Subcutaneous adipose tissue (tissue), 4 donors: ENCODE measurements around the gene PURA. TPM values are rescaled to one million over a fixed set of nuclear protein-coding genes. Genes with fewer than 3 reads are reported as not detected.

ENCODE experiments used
- total RNA-seq, 4 donors: library from RNA; depleted of rRNA; stranded (reverse); fragments of >200 nt; gene quantifications; one replicate each; pipeline ENCODE4 v1.1.0, GENCODE V29; 2016
- TF ChIP-seq, protein P1 (sequence below): fragments of 450-650 bp; IDR thresholded peaks from one replicate; pipeline ENCODE4 v1.5.1; 2016; ENCODE audit warnings: low read depth, mild to moderate bottlenecking, control low read depth, antibody characterized with exemption, moderate library complexity

PURA gene
- total RNA-seq, 4 donors from 2014 or later = 25.6 to 41.7 (median 31.5) TPM

DNA sequence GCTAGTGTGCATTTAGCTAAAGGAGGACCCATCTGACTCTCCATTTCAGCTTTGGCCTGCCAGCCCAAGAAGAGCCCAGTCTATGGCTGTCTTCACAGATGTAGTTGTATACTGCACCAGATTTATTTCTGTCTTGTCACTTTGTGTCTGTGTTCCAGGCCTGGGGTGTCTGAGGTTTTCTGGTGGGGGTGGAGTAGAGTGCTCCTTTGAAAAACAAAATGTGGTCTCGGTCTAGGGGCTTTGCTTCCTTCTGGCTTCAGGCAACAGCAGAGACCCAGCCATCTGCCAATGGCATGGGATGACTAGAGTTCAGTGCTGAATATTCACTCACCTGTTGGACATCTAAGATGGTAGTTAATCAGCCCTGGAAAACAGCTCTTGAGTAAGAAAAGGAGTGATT is 22.7 kb downstream of the PURA start:
- TF ChIP-seq, protein P1, sequence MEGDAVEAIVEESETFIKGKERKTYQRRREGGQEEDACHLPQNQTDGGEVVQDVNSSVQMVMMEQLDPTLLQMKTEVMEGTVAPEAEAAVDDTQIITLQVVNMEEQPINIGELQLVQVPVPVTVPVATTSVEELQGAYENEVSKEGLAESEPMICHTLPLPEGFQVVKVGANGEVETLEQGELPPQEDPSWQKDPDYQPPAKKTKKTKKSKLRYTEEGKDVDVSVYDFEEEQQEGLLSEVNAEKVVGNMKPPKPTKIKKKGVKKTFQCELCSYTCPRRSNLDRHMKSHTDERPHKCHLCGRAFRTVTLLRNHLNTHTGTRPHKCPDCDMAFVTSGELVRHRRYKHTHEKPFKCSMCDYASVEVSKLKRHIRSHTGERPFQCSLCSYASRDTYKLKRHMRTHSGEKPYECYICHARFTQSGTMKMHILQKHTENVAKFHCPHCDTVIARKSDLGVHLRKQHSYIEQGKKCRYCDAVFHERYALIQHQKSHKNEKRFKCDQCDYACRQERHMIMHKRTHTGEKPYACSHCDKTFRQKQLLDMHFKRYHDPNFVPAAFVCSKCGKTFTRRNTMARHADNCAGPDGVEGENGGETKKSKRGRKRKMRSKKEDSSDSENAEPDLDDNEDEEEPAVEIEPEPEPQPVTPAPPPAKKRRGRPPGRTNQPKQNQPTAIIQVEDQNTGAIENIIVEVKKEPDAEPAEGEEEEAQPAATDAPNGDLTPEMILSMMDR = no peak

GRCh38 chr5:140140435-140140834 is 26.5 kb downstream of the PURA start:
- TF ChIP-seq, protein P1 = no peak

DNA sequence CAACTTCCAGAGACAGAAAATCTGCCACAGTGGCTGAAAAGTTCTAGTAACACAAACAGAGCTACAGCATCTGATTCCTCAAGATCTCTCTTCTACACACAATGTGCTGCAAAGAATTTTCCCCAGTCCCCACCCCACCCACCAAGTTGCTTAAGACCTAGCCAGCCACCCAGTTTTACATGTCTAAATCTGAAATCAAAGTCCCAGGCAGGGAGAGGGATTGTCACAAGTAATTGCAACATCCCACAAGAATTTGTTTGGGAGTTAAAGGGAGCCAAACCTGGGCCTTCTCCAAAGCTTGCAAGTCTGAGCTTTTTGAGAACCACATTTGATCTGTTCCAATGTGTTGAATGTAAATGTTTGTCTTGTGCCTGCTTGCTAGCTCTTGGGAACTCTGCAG is 27.3 kb downstream of the PURA start:
- TF ChIP-seq, protein P1 = no peak

- TF ChIP-seq, protein P1 = no peak
Observed at GRCh38 chr5:140142246-140142645, 28.3 kb downstream of the PURA start.

- TF ChIP-seq, protein P1 = no peak
Observed at GRCh38 chr5:140142856-140143255, 28.9 kb downstream of the PURA start.

- TF ChIP-seq, protein P1 = no peak
Observed at GRCh38 chr5:140143521-140144258, 29.8 kb downstream of the PURA start.

DNA sequence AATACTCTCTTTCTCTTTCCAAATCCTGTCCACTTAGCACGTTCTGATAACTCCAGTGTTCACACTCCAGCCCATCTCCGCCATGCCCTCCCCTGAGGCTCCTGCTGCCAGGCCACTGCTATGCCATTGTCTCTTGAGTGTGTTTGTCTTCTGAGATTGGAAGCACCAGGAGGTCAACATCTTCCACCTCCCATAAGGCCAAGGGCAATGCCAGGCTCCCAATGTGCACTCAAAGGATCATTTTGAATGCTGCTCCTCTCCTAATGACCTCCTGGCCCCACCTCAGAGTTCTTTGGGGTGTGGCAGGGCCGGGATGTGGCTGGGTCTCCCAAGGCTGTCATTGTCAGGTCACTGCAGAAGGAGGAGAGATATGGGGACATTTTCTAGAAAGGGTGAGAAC is 31.3 kb downstream of the PURA start:
- TF ChIP-seq, protein P1 = no peak
